MM.1S (cell line): ENCODE data around the gene ARHGAP33.

Experiments
- DNase-seq: peaks from one replicate; pipeline ENCODE4 v3.0.0-alpha.2; 2015
- H2AFZ ChIP-seq: fragments of 300-600 bp; sonication (generic); 2 replicates; pipeline ENCODE4 v1.6.0; 2016; ENCODE audit warnings: antibody characterized with exemption, low read length
- H3F3A ChIP-seq: fragments of 300-600 bp; sonication (generic); 2 replicates; pipeline ENCODE4 v1.6.1; 2016; ENCODE audit warnings: mild to moderate bottlenecking, antibody characterized with exemption, low read length, moderate library complexity, mixed read lengths; ENCODE audit not compliant: insufficient read depth
- H3K27ac ChIP-seq: fragments of 300-600 bp; sonication (generic); 2 replicates; pipeline ENCODE4 v1.5.1; 2016; ENCODE audit warnings: mild to moderate bottlenecking, low read length
- H3K27me3 ChIP-seq: fragments of 300-600 bp; sonication (generic); replicated peaks from 2 replicates; pipeline ENCODE4 v1.6.0; 2016; ENCODE audit warnings: low read length; ENCODE audit not compliant: insufficient read depth
- H3K36me3 ChIP-seq: fragments of 300-600 bp; sonication (generic); replicated peaks from 2 replicates; pipeline ENCODE4 v1.6.1; 2016; ENCODE audit warnings: mild to moderate bottlenecking, low read length, mixed read lengths; ENCODE audit not compliant: insufficient read depth
- H3K4me1 ChIP-seq: fragments of 300-600 bp; sonication (generic); 2 replicates; pipeline ENCODE4 v1.6.1; 2016; ENCODE audit warnings: low read length, mixed read lengths
- H3K4me2 ChIP-seq: fragments of 300-600 bp; sonication (generic); 2 replicates; pipeline ENCODE4 v1.6.0; 2016; ENCODE audit warnings: low read depth, low read length
- H3K4me3 ChIP-seq: fragments of 300-600 bp; sonication (generic); 2 replicates; pipeline ENCODE4 v1.5.1; 2016; ENCODE audit warnings: low read length, mixed read lengths
- H3K79me2 ChIP-seq: fragments of 300-600 bp; sonication (generic); 2 replicates; pipeline ENCODE4 v1.6.1; 2016; ENCODE audit warnings: mixed run types, low read length, mixed read lengths
- H3K9ac ChIP-seq: fragments of 300-600 bp; sonication (generic); 2 replicates; pipeline ENCODE4 v1.6.1; 2016; ENCODE audit warnings: low read length, mixed read lengths
- H3K9me2 ChIP-seq: fragments of 300-600 bp; sonication (generic); replicated peaks from 2 replicates; pipeline ENCODE4 v1.6.1; 2016; ENCODE audit warnings: mild to moderate bottlenecking, low read length, mixed read lengths; ENCODE audit not compliant: insufficient read depth
- H3K9me3 ChIP-seq: fragments of 300-600 bp; sonication (generic); replicated peaks from 2 replicates; pipeline ENCODE4 v1.6.1; 2016; ENCODE audit warnings: mild to moderate bottlenecking, low read length, mixed read lengths; ENCODE audit not compliant: insufficient read depth
- H4K20me1 ChIP-seq: fragments of 300-600 bp; sonication (generic); 2 replicates; pipeline ENCODE4 v1.6.1; 2016; ENCODE audit warnings: mild to moderate bottlenecking, low read length, moderate library complexity, mixed read lengths; ENCODE audit not compliant: insufficient read depth
- CTCF ChIP-seq: fragments of 300-600 bp; sonication (generic); IDR thresholded peaks from 2 replicates; pipeline ENCODE4 v1.5.1; 2016; ENCODE audit warnings: antibody characterized with exemption, low read length, mixed read lengths
- EZH2 ChIP-seq: fragments of 300-600 bp; sonication (generic); optimal IDR thresholded peaks from 2 replicates; pipeline ENCODE3; 2017; ENCODE audit warnings: low read depth, mild to moderate bottlenecking, antibody characterized with exemption, low read length, mixed read lengths
- EZH2phosphoT487 ChIP-seq: fragments of 300-600 bp; sonication (generic); IDR thresholded peaks from 2 replicates; pipeline ENCODE4 v1.6.1; 2018; ENCODE audit warnings: antibody characterized with exemption, low read length

Gene ARHGAP33

GRCh38 chr19:35741203-35741515, 34.2 kb upstream of the ARHGAP33 start:
- no peaks in the 10 kb centered on the region for H3K9me2 ChIP-seq
- H3K4me3 ChIP-seq, result peak overlapping the region; percentile 68
- peak overlapping the region; percentile 66 for H3K9ac ChIP-seq
- peak overlapping the region; percentile 64 for H2AFZ ChIP-seq
- H3F3A ChIP-seq, result peaks cover 27% of the 10 kb centered on the region; the same call in 1 of the 2 replicates
- peaks cover 17% of the 10 kb centered on the region for H3K79me2 ChIP-seq
- H3K36me3 ChIP-seq, result no peaks in the 10 kb centered on the region
- no peaks in the 10 kb centered on the region for H3K9me3 ChIP-seq
- H3K4me1 ChIP-seq, result peaks cover 20% of the 10 kb centered on the region
- no peaks in the 10 kb centered on the region for H3K27me3 ChIP-seq
- H4K20me1 ChIP-seq, result no peaks in the 10 kb centered on the region
- peak overlapping the region; percentile 87 for H3K4me2 ChIP-seq
- no peak for DNase-seq
- peak overlapping the region; percentile 90 for H3K27ac ChIP-seq
- TF ChIP-seq EZH2 (no peak), CTCF (peak; percentile 27; the same call in 1 of the 2 replicates), EZH2phosphoT487 (no peak)

GRCh38 chr19:35742121-35742724, 33.1 kb upstream of the ARHGAP33 start, which contains the start of gene IGFLR1:
IGFLR1 (minus strand) TSS chr19:35742452; CDS start chr19:35741180, 1,272 bp downstream.
- H4K20me1 ChIP-seq, result no peaks in the 10 kb centered on the region
- peak; percentile 69 for DNase-seq
- peak within 1 kb of the TSS; percentile 90 for H3K27ac ChIP-seq
- peak within 1 kb of the TSS; percentile 87 for H3K4me2 ChIP-seq
- peak within 1 kb of the TSS; percentile 66 for H3K9ac ChIP-seq
- H3K36me3 ChIP-seq, result no peaks in the 10 kb centered on the region
- H3K4me1 ChIP-seq, result peaks cover 23% of the 10 kb centered on the region
- H3K9me3 ChIP-seq, result no peaks in the 10 kb centered on the region
- peak within 1 kb of the TSS; percentile 51 for H3K4me3 ChIP-seq
- H3F3A ChIP-seq, result peaks cover 27% of the 10 kb centered on the region; the same call in 1 of the 2 replicates
- no peaks in the 10 kb centered on the region for H3K9me2 ChIP-seq
- TF ChIP-seq EZH2, result no peak
- TF ChIP-seq EZH2phosphoT487, result no peak
- TF ChIP-seq CTCF, result no peak
- H3K79me2 ChIP-seq, result peaks cover 26% of the 10 kb centered on the region
- no peaks in the 10 kb centered on the region for H3K27me3 ChIP-seq
- H2AFZ ChIP-seq, result peak within 1 kb of the TSS; percentile 57

GRCh38 chr19:35743640-35744429, 31.5 kb upstream of the ARHGAP33 start:
- peak overlapping the region; percentile 90; the same call in 1 of the 2 replicates for H3K27ac ChIP-seq
- H3K27me3 ChIP-seq, result no peaks in the 10 kb centered on the region
- no peaks in the 10 kb centered on the region for H4K20me1 ChIP-seq
- H3K4me3 ChIP-seq, result peak overlapping the region; percentile 90
- no peak for DNase-seq
- no peaks in the 10 kb centered on the region for H3K9me2 ChIP-seq
- peak overlapping the region; percentile 84; the same call in 1 of the 2 replicates for H3K9ac ChIP-seq
- H3K79me2 ChIP-seq, result peaks cover 33% of the 10 kb centered on the region
- H3F3A ChIP-seq, result peaks cover 26% of the 10 kb centered on the region; the same call in 1 of the 2 replicates
- H3K9me3 ChIP-seq, result no peaks in the 10 kb centered on the region
- no peaks in the 10 kb centered on the region for H3K36me3 ChIP-seq
- peak overlapping the region; percentile 88 for H3K4me2 ChIP-seq
- H3K4me1 ChIP-seq, result peaks cover 23% of the 10 kb centered on the region
- H2AFZ ChIP-seq, result no peak overlapping the region
- no peak for TF ChIP-seq CTCF
- no peak for TF ChIP-seq EZH2phosphoT487
- TF ChIP-seq EZH2, result no peak
